Measurements from ENCODE around the gene MYO1E.
"Not testable (repeated sequence)": the region's sequence is repeated elsewhere in the genome, so short reads cannot be mapped to it uniquely, and the experiment has no call there.

The MYO1E gene

GRCh38 chr15:59127255-59127654 is 245.4 kb downstream of the MYO1E start:
- DNase-seq (ENCODE audit: low spot score) = not testable (repeated sequence)

- DNase-seq (ENCODE audit: low spot score) = not testable (repeated sequence)
These were observed 247.0 kb downstream of the MYO1E start for GRCh38 chr15:59125683-59126082.

- DNase-seq (ENCODE audit: low spot score) = no peak
These were observed 248.4 kb downstream of the MYO1E start for GRCh38 chr15:59124261-59124660.

- no peak for DNase-seq (ENCODE audit: low spot score)
These were observed 251.7 kb downstream of the MYO1E start for GRCh38 chr15:59120937-59121336.

- DNase-seq (ENCODE audit: low spot score) = no peak
These were observed 253.0 kb downstream of the MYO1E start for GRCh38 chr15:59119625-59120024.

GRCh38 chr15:59116771-59117170 is 255.9 kb downstream of the MYO1E start:
- DNase-seq (ENCODE audit: low spot score) = no peak

GRCh38 chr15:59116141-59116540 is 256.5 kb downstream of the MYO1E start:
- DNase-seq (ENCODE audit: low spot score) = no peak

- DNase-seq (ENCODE audit: low spot score) = no peak
These were observed 257.6 kb downstream of the MYO1E start for GRCh38 chr15:59115047-59115446.

- no peak for DNase-seq (ENCODE audit: low spot score)
These were observed 261.4 kb downstream of the MYO1E start for GRCh38 chr15:59111251-59111650.

- DNase-seq (ENCODE audit: low spot score) = no peak
These were observed 266.8 kb downstream of the MYO1E start for GRCh38 chr15:59105854-59106253.

GRCh38 chr15:59104912-59105732 is 267.5 kb downstream of the MYO1E start, which contains the start of gene CCNB2:
Gene CCNB2 (plus strand): TSS chr15:59105146. CDS start chr15:59105269, 123 bp downstream.
- DNase-seq (ENCODE audit: low spot score) = peak; percentile 93

- DNase-seq (ENCODE audit: low spot score) = no peak
These were observed 268.1 kb downstream of the MYO1E start for GRCh38 chr15:59104602-59104911.

- DNase-seq (ENCODE audit: low spot score) = no peak
These were observed 273.4 kb downstream of the MYO1E start for GRCh38 chr15:59099162-59099685.

- no peak for DNase-seq (ENCODE audit: low spot score)
These were observed 276.2 kb downstream of the MYO1E start for GRCh38 chr15:59096429-59096828.

- no peak for DNase-seq (ENCODE audit: low spot score)
These were observed 278.6 kb downstream of the MYO1E start for GRCh38 chr15:59094077-59094476.

- DNase-seq (ENCODE audit: low spot score) = no peak
These were observed 284.9 kb downstream of the MYO1E start for GRCh38 chr15:59087731-59088130.

All from activated CD4-positive, alpha-beta T cell treated with anti-CD3 and anti-CD28 coated beads, Interleukin-2, Interleukin-4, amounts not matched to agents 100 ng/mL and 50 ng/mL, durations not matched to agents 16 hours and 8 hours (primary cell).